GM19452 (cell line): Measurements from ENCODE around the gene SLAMF6.
A peak's percentile ranks its signal among the peaks of the same experiment; 100 is the strongest.
"Not testable (repeated sequence)": the region's sequence is repeated elsewhere in the genome, so short reads cannot be mapped to it uniquely, and the experiment has no call there.

ENCODE experiments used
- ATAC-seq: cut with Tn5 transposase; IDR thresholded peaks from one replicate; pipeline ENCODE4 v1.9.1; 2021; ENCODE audit not compliant: unreplicated experiment

The SLAMF6 gene

DNA sequence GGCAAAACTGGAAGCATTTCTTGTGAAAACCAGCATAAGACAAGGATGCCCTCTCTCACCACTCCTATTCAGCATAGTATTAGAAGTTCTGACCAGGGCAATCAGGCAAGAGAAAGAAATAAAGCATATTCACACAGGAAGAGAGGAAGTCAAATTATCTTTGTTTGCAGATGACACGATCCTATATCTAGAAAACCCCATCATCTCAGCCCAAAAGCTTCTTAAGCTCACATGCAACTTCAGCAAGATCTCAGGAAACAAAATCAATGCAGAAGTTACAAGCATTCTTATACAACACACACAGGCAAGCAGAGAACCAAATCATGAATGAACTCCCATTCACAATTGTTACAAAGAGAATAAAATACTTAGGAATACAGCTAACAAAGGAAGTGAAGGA is 7.1 kb downstream of the SLAMF6 start:
- not testable (repeated sequence) for ATAC-seq

GRCh38 chr1:160504651-160505050 is 18.4 kb downstream of the SLAMF6 start:
- no peak for ATAC-seq

DNA sequence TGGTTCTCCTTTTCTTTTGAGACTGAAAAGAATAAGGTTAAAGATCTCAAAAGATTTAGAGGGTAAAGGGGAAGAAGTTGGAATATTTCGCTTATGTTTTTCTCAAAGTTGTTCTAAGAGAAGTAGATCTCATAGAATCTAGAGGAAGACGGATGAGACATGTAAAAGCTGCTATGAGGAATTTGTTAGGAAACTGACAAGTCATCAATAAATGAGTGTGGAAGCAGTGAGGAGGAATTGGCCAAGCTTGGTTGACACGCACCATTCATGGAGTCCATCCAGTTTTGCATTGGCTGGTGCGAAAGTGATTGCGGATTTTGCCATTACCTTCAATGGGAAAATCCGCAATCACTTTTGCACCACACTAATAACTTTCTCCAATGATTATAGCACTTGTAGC is 20.0 kb downstream of the SLAMF6 start:
- no peak for ATAC-seq

- ATAC-seq: no peak
Measured at GRCh38 chr1:160500321-160500990, 22.6 kb downstream of the SLAMF6 start.

DNA sequence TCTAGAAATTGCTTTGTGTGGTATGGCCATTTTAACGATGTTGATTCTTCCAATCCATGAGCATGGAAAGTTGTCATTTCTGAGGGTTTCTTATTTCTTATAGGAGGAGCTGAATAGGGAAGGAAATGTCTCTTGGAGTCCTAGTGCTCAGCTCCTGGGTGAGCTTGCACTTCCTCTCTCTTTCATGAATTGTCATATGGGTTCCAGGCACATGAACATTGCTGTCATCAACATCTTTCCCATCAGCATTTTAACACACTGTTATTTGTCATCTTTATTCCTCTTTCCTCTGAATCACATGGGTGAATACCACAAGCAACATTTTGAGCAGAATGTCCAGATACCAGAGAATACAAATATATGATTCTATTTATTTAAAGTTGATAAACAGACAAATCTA is 23.4 kb downstream of the SLAMF6 start:
- no peak for ATAC-seq

GRCh38 chr1:160498301-160499065 is 24.6 kb downstream of the SLAMF6 start:
- not testable (repeated sequence) for ATAC-seq

GRCh38 chr1:160496334-160496733 is 26.7 kb downstream of the SLAMF6 start:
- ATAC-seq: no peak

- no peak for ATAC-seq
Measured at GRCh38 chr1:160494620-160495019, 28.4 kb downstream of the SLAMF6 start.

DNA sequence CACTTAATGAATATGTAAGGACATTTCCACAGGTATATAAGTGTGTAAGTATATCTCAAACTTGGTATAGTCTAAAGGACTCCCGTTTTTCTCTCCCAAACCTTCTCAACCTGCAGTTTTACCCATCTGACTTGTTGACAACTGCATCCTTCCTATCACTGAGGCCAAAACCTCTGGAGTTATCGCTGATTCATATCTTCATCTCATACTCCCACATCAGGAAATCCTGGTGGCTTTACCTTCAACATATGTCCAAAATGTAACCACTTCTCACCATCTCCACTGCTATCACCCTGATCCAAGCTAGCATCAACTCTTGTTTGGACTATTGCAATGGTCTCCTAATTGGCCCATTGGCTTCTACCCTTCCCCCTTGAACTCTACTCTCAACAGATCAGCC is 30.4 kb downstream of the SLAMF6 start:
- ATAC-seq: no peak

DNA sequence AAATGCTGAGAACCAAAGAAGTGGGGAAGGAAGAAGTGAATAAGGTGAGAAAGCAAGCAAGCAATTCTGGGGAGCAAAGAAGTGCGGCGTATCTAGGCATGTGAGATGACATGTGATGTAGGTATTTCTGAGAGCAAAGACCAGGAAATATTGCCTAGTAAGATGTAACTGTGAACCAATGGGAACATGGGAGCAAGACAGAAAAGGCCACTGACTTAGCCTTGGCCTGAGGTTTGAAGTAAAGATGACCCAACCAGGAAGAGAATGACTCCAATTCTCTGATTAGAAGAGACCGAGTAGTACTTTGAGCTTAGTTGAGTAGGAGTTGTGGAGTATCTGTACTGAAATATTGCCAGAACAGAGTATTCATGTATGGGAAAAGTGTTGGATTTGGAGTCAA is 31.1 kb downstream of the SLAMF6 start:
- no peak for ATAC-seq

DNA sequence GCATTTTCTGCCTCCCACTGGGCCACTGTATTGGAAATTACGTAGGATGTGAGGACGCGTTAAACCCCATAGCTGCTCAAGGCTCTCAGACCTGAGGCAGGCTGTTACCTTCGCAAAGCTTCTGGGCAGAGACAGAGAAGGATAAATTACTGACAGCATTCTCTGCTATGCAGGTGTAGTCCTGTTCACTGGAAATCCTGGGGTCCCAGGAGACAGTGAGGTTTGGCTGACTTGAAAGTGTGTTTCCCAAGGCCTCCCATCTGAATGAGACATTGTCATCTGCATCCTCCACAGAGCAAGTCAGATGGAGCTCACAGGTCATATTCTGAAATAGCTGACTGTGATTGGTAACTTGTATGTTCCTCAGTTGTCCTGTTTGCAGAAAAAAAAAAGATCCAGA is 32.0 kb downstream of the SLAMF6 start:
- no peak for ATAC-seq

DNA sequence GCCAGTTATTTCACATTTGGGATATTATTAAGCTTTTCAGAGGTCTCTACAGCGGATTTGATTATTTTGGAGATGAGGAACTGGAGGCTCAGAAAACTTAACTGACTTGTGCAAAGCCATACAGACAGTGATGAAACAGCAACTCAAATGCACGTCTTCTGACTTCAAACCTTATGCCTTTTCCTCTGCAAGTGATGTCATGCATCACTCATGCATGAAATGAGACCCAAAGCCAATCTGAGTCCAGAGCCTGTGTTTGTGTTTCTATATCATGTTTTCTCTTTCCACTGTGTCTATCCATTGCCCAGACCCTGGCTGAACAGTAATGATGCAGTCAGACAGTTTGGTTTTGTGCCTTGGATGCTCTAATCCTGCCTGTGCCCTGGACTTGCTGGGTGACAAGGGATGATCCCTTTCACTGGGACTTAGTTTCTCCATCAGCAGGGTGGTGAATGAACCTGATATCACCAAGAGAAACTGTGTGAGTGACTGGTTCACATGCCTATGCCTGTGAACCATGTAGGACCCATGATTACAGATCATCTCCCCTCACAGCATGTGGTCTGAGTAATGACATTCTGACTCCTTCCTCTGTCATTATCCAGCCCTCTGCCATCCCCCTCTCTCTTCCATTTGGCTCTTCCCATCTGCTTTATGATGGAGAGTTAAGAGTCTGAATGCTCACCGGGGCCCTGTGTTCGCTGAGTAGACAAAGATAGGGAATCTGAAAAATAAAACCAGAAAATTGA is 33.4 kb downstream of the SLAMF6 start:
- ATAC-seq: no peak

GRCh38 chr1:160488347-160489058 is 34.6 kb downstream of the SLAMF6 start:
- no peak for ATAC-seq

- ATAC-seq: no peak
Measured at GRCh38 chr1:160486453-160486852, 36.6 kb downstream of the SLAMF6 start.

GRCh38 chr1:160483505-160484185 is 39.4 kb downstream of the SLAMF6 start:
- no peak for ATAC-seq

GRCh38 chr1:160481979-160482596 is 41.0 kb downstream of the SLAMF6 start:
- ATAC-seq: no peak

GRCh38 chr1:160480781-160481180 is 42.3 kb downstream of the SLAMF6 start:
- not testable (repeated sequence) for ATAC-seq

DNA sequence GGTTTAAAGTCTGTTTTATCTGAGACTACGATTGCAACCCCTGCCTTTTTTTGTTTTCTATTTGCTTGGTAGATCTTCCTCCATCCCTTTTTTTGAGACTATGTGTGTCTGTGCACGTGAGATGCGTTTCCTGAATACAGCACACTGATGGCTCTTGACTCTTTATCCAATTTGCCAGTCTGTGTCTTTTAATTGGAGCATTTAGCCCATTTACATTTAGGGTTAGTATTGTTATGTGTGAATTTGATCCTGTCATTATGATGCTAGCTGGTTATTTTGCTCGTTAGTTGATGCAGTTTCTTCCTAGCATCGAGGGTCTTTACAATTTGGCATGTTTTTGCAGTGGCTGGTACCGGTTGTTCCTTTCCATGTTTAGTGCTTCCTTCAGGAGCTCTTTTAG is 44.0 kb downstream of the SLAMF6 start:
- ATAC-seq: not testable (repeated sequence)

- ATAC-seq: peak; percentile 66
Measured at GRCh38 chr1:160474392-160475242, 48.4 kb downstream of the SLAMF6 start.
